Measurements from ENCODE around the gene RNF123.

DNA sequence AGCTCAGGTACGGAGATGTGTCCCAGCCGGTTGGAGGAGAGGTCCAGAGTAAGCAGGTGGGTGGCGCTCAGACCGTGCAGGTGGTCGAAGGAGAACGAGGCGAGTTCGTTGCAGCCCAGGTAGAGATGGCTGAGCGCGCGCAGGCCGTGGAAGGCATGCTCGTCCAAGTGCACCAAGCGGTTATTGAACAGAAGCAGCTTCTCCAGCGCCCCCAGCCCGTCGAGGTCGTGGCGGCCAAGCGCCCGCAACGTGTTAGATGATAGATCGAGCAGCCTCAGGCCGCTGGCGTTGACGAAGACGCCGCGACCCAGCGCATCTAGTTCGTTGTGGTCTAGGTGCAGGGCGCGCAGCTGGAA lies 29.5 kb downstream of the RNF123 start:
- TF ChIP-seq, protein P1, sequence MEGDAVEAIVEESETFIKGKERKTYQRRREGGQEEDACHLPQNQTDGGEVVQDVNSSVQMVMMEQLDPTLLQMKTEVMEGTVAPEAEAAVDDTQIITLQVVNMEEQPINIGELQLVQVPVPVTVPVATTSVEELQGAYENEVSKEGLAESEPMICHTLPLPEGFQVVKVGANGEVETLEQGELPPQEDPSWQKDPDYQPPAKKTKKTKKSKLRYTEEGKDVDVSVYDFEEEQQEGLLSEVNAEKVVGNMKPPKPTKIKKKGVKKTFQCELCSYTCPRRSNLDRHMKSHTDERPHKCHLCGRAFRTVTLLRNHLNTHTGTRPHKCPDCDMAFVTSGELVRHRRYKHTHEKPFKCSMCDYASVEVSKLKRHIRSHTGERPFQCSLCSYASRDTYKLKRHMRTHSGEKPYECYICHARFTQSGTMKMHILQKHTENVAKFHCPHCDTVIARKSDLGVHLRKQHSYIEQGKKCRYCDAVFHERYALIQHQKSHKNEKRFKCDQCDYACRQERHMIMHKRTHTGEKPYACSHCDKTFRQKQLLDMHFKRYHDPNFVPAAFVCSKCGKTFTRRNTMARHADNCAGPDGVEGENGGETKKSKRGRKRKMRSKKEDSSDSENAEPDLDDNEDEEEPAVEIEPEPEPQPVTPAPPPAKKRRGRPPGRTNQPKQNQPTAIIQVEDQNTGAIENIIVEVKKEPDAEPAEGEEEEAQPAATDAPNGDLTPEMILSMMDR (IDR thresholded peaks at IDR 0.05): no peak
- no peak for TF ChIP-seq POLR2AphosphoS5 (IDR thresholded peaks at IDR 0.05)
- no peak for TF ChIP-seq POLR2A (IDR thresholded peaks at IDR 0.05)

Data from transverse colon (tissue), 4 donors.